ENCODE data around the gene CZIB. TPM values are rescaled to one million over a fixed set of nuclear protein-coding genes. Genes with fewer than 3 reads are reported as not detected.

CZIB gene
- polyA plus RNA-seq, 2 of the 4 experiments (the other 2 are of a cell fraction) = 33.1 to 66.2 TPM

GRCh38 chr1:53259932-53260331, 39.5 kb upstream of the CZIB start:
- TF ChIP-seq ZSCAN20 (CRISPR knock-in tag; IDR thresholded peaks at IDR 0.05) = no peak
- TF ChIP-seq FOSL2 (IDR thresholded peaks at IDR 0.05) = no peak
- TF ChIP-seq FOSL2 (CRISPR knock-in tag; IDR thresholded peaks at IDR 0.05) = no peak
- ATAC-seq = no peak
- no peaks in the 10 kb centered on the region for H3K9me3 ChIP-seq
- CTCF ChIA-PET = interaction anchor here (1.0 kb wide), 2 partner anchors 18 to 36 kb away, joined by 3 to 6 read pairs; no protein-coding TSS in a partner anchor
- H3K27ac ChIP-seq = no peak overlapping the region
- POLR2A ChIA-PET = no interaction called here
- no peak for DNase-seq (ENCODE audit: low read depth in 1 of 2, low spot score in 1 of 2)
- H3K4me3 ChIP-seq = no peak overlapping the region
- 100% methylated on average over 2 of the region's 2 CpGs for WGBS (ENCODE audit: missing lambda C conversion rate)
- FAIRE-seq = no peak
- H3K4me1 ChIP-seq = no peaks in the 10 kb centered on the region
- H3K4me2 ChIP-seq = no peak overlapping the region

GRCh38 chr1:53258216-53258615, 37.8 kb upstream of the CZIB start:
- no peak for DNase-seq (ENCODE audit: low read depth in 1 of 2, low spot score in 1 of 2)
- no peaks in the 10 kb centered on the region for H3K9me3 ChIP-seq
- no peak; a peak in 1 of 6 replicates for ATAC-seq
- ChIA-PET POLR2A (no interaction called here), CTCF (interaction anchor here (0.6 to 1.5 kb wide), 3 partner anchors 20 to 503 kb away, joined by 3 to 4 read pairs (median 3); no protein-coding TSS in a partner anchor)
- no peak for FAIRE-seq
- H3K4me3 ChIP-seq = no peak overlapping the region
- H3K27ac ChIP-seq = no peak overlapping the region
- TF ChIP-seq ZSCAN20 (CRISPR knock-in tag; IDR thresholded peaks at IDR 0.05) (no peak), SREBF2 (IDR thresholded peaks at IDR 0.05) (no peak), BCL3 (IDR thresholded peaks at IDR 0.05) (no peak), EHF (CRISPR knock-in tag; IDR thresholded peaks at IDR 0.05) (no peak), MYC (IDR thresholded peaks at IDR 0.05; ENCODE audit: borderline replicate concordance, low read length) (no peak), REST (IDR thresholded peaks at IDR 0.05) (no peak)
- WGBS (ENCODE audit: missing lambda C conversion rate) = 83% methylated on average over 1 of the region's 1 CpG
- H3K4me2 ChIP-seq = no peak overlapping the region
- no peaks in the 10 kb centered on the region for H3K4me1 ChIP-seq

GRCh38 chr1:53257454-53258081, 37.1 kb upstream of the CZIB start:
- ChIA-PET CTCF (interaction anchor here (0.6 to 2.1 kb wide), 4 partner anchors 9 to 502 kb away, joined by 3 to 9 read pairs (median 4); no protein-coding TSS in a partner anchor), POLR2A (no interaction called here)
- Histone ChIP-seq H3K4me3 (no peak overlapping the region), H3K27ac (no peak overlapping the region), H3K9me3 (no peaks in the 10 kb centered on the region), H3K4me1 (no peaks in the 10 kb centered on the region), H3K4me2 (no peak overlapping the region)
- ATAC-seq (no peak), FAIRE-seq (no peak), DNase-seq (ENCODE audit: low read depth in 1 of 2, low spot score in 1 of 2) (no peak)
- no peak for TF ChIP-seq SMC3 (IDR thresholded peaks at IDR 0.05)
- no peak for TF ChIP-seq NR3C1 (IDR thresholded peaks at IDR 0.05)
- no peak for TF ChIP-seq FOSB (CRISPR knock-in tag; IDR thresholded peaks at IDR 0.05)
- no peak for TF ChIP-seq JUN (IDR thresholded peaks at IDR 0.05)
- TF ChIP-seq CBX2 (IDR thresholded peaks at IDR 0.05; ENCODE audit: borderline replicate concordance, low read depth) = no peak
- no peak for TF ChIP-seq BHLHE40 (IDR thresholded peaks at IDR 0.05; ENCODE audit: low read depth, low read length)
- TF ChIP-seq REST (IDR thresholded peaks at IDR 0.05) = no peak
- TF ChIP-seq POLR2A (IDR thresholded peaks at IDR 0.05; ENCODE audit: low read length) = no peak
- TF ChIP-seq ZNF302 (CRISPR knock-in tag; IDR thresholded peaks at IDR 0.05) = no peak
- TF ChIP-seq PHF8 (IDR thresholded peaks at IDR 0.05; ENCODE audit: borderline replicate concordance, low read depth) = no peak
- TF ChIP-seq CHD2 (IDR thresholded peaks at IDR 0.05; ENCODE audit: low read length, partially characterized antibody) = no peak
- no peak for TF ChIP-seq KDM1A (IDR thresholded peaks at IDR 0.05; ENCODE audit: low read depth)
- TF ChIP-seq CEBPB (IDR thresholded peaks at IDR 0.05) = no peak
- TF ChIP-seq CTCF (IDR thresholded peaks at IDR 0.05) = no peak
- TF ChIP-seq HDAC2 (IDR thresholded peaks at IDR 0.05) = no peak
- no peak for TF ChIP-seq ESRRA (IDR thresholded peaks at IDR 0.05; ENCODE audit: borderline replicate concordance, low read length)
- TF ChIP-seq RARB (CRISPR knock-in tag; IDR thresholded peaks at IDR 0.05) = no peak
- no peak for TF ChIP-seq CHD4 (IDR thresholded peaks at IDR 0.05; ENCODE audit: borderline replicate concordance)
- no peak for TF ChIP-seq MYC (IDR thresholded peaks at IDR 0.05; ENCODE audit: borderline replicate concordance, low read length)
- WGBS (ENCODE audit: missing lambda C conversion rate) = 91% methylated on average over 5 of the region's 5 CpGs

All from A549 (cell line).